T-helper 2 cell treated with Interferon-gamma antibody and Interleukin-4, amounts not matched to agents 5 μg/mL and 100 μg/mL, for 36 hours (primary cell): ENCODE data around the gene SLC16A1.
"Not testable (repeated sequence)": the region's sequence is repeated elsewhere in the genome, so short reads cannot be mapped to it uniquely, and the experiment has no call there.

Experiments used
- DNase-seq: peaks from one replicate; pipeline ENCODE4 v3.0.0; 2021; ENCODE audit warnings: low spot score
- H3K27ac Mint-ChIP-seq: one replicate; pipeline ENCODE4 v1.8.0; 2021; ENCODE audit warnings: mild to moderate bottlenecking, mixed read lengths
- H3K27me3 Mint-ChIP-seq: one replicate; pipeline ENCODE4 v1.8.0; 2021; ENCODE audit warnings: low read depth, mixed read lengths
- H3K36me3 Mint-ChIP-seq: one replicate; pipeline ENCODE4 v1.8.0; 2021; ENCODE audit warnings: low read depth, mixed read lengths
- H3K4me1 Mint-ChIP-seq: one replicate; pipeline ENCODE4 v1.8.0; 2021; ENCODE audit warnings: low read depth, mixed read lengths
- H3K4me3 Mint-ChIP-seq: one replicate; pipeline ENCODE4 v1.8.0; 2022; ENCODE audit warnings: mild to moderate bottlenecking, moderate library complexity, mixed read lengths
- H3K9me3 Mint-ChIP-seq: one replicate; pipeline ENCODE4 v1.8.0; 2021; ENCODE audit warnings: mixed read lengths

The SLC16A1 gene, protein sequence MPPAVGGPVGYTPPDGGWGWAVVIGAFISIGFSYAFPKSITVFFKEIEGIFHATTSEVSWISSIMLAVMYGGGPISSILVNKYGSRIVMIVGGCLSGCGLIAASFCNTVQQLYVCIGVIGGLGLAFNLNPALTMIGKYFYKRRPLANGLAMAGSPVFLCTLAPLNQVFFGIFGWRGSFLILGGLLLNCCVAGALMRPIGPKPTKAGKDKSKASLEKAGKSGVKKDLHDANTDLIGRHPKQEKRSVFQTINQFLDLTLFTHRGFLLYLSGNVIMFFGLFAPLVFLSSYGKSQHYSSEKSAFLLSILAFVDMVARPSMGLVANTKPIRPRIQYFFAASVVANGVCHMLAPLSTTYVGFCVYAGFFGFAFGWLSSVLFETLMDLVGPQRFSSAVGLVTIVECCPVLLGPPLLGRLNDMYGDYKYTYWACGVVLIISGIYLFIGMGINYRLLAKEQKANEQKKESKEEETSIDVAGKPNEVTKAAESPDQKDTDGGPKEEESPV

DNA sequence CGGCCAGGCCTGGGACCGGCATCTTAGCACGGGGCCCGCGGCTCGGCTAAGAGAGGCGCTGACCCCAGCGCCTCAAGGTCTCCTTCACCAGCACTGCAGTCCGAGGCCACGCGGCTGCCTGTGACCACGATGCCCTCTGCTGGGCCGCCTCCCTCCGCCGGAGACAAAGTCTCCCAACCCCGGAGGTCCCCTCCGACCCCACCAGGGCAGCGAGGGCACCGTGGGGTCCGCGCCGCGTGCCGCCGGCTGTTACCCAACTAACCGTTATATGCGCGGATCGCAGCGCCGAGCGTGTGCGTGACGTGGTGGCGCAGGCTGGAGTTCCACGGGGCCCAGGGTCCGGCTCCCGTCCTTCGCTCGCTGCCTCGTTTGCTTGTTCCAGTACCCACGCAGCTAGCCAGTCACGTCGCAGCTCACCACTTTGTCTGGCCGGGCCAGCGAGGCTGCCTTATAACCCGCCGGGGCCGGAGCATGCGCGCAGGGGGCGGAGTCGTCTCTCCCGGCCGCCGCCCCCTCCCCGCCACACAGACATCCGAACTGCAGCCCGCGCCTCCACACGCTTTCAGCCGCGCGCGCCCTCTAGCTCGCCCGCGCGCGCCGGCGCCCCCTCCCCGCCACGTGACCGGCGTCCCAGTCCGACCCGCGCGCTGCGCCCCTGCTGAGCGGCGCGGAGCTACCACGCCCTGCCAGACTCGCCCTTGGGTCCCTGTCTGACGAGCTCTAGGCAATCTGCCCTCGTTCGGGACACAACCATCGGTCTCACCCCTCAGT is at the start of gene SLC16A1:
Gene SLC16A1 (minus strand): TSS at position 424 of the 771 bp plus-strand sequence. CDS start 26,888 bp downstream, outside the sequence.
- Mint-ChIP-seq H3K27ac (peak within 1 kb of the TSS; percentile 99), H3K4me1 (peaks cover 50% of the 10 kb centered on the region), H3K4me3 (peak within 1 kb of the TSS; percentile 84), H3K36me3 (peaks cover 29% of the 10 kb centered on the region), H3K9me3 (no peaks in the 10 kb centered on the region), H3K27me3 (no peaks in the 10 kb centered on the region)
- peak; percentile 95 for DNase-seq

DNA sequence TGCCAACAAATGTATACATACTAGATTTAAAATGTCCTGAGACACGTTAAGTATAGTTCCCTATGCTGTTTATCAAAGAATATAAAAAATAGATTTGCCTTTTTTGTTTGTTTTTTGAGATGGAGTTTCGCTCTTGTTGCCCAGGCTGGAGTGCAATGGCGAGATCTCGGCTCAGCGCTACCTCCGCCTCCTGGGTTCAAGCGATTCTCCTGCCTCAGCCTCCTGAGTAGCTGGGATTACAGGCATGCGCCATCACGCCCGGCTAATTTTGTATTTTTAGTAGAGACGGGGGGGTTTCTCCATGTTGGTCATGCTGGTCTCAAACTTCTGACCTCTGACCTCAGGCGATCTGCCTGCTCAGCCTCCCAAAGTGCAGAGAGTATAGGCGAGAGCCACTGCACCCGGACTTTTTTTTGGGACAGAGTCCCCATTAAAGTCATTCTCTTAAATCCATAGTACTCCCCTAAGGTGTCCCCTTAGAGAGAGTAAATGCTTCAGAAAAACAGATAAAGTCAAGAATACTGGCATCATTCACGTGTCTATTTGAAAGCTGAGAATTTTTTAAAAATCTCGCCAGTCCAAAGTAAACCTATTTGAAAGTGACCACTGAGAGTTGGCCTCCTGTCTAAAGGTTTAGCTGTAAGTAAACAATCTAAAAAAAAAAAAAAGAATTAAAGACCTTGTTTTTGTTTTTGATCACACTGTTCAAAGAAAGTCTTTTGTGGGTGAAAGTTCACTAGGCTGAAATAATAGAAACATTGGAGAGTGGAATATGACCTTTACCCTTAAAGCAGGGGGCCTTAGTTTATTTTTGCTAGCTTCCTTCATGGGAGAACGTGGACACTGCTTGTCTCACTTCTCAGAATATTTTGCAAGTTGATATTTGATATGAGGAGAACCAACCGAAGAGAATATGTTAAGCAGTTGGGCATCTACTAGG is 48.0 kb upstream of the SLC16A1 start:
- H3K9me3 Mint-ChIP-seq = no peaks in the 10 kb centered on the region
- no peak overlapping the region for H3K27ac Mint-ChIP-seq
- H3K4me1 Mint-ChIP-seq = no peaks in the 10 kb centered on the region
- no peaks in the 10 kb centered on the region for H3K27me3 Mint-ChIP-seq
- H3K4me3 Mint-ChIP-seq = no peak overlapping the region
- H3K36me3 Mint-ChIP-seq = peaks cover 14% of the 10 kb centered on the region
- no peak for DNase-seq

DNA sequence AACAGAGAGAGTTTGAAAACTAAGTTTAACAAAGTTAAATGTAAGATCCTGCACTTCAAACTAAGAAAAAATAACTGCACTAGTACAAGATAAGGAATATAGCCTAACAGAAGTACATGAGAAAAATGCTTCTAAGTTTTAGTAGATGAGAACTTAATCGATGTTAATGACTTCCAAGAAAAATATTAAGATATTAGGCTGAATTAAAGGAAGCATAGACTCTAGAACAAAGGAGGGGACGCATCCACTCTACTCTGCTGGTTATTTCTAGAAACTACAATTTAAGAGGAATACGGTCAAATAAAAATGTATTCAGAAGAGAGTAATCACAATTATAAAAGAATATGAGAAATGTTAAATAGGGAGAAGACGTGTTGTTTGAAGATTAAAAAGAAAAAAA is 46.3 kb upstream of the SLC16A1 start:
- Mint-ChIP-seq H3K4me1 (no peaks in the 10 kb centered on the region), H3K9me3 (no peaks in the 10 kb centered on the region), H3K27me3 (no peaks in the 10 kb centered on the region), H3K4me3 (no peak overlapping the region), H3K36me3 (peaks cover 13% of the 10 kb centered on the region), H3K27ac (no peak overlapping the region)
- DNase-seq = no peak

DNA sequence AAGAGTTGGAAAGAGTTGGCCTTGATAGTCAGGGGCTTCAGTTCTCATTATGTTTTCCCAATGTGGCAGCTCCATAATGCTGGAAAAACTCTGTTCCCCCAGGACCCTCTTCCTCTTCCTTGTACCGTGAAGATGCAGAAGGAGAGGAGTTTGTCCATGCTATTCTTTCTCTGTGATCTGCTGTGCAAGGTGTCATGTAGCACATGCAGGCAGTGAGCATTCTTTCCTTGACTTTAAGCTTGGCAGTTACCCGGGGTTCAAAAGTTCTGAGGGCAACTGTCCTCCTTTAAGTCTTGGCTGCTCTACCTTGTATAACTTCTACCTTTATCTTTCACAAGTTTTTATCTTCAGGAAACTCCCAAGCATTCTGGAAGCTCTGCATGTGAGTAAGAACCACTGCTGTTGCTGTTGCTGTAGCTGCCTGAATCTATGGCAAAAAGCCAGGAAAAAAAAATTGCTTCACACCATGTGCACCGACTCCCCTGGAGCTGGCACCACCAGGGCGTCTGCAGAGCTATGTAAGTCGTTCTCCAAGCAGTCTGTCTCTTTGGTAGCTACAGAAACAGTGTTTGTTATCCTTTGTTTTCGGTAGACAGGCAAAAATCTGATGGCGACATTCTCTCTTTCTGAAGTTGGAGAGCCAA is 42.7 kb upstream of the SLC16A1 start:
- no peak for DNase-seq
- Mint-ChIP-seq H3K27me3 (no peaks in the 10 kb centered on the region), H3K4me1 (peaks cover 4% of the 10 kb centered on the region), H3K27ac (no peak overlapping the region), H3K36me3 (peaks cover 14% of the 10 kb centered on the region), H3K9me3 (no peaks in the 10 kb centered on the region), H3K4me3 (no peak overlapping the region)

DNA sequence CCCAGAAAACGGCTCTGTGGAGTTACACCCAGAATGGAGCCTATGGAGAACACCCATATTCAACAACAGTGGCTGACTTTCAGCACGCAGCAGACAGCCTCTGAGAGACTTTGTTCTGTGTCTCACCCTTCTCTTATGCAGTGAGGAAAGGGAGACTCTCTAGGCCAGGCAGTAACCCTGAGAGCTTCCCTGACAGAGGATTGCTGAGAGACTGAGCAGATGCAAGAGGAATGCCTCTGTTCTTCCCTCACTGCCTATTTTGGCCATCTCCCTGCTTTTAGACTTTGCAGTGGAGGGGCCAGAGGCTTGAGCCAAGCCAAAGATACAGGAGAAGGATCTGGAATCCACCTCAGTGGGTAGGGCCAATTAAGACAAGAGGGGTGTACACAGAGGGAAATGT is 41.8 kb upstream of the SLC16A1 start:
- no peak overlapping the region for H3K27ac Mint-ChIP-seq
- peaks cover 14% of the 10 kb centered on the region for H3K36me3 Mint-ChIP-seq
- no peak for DNase-seq
- H3K9me3 Mint-ChIP-seq = no peaks in the 10 kb centered on the region
- peaks cover 4% of the 10 kb centered on the region for H3K4me1 Mint-ChIP-seq
- H3K4me3 Mint-ChIP-seq = no peak overlapping the region
- no peaks in the 10 kb centered on the region for H3K27me3 Mint-ChIP-seq

DNA sequence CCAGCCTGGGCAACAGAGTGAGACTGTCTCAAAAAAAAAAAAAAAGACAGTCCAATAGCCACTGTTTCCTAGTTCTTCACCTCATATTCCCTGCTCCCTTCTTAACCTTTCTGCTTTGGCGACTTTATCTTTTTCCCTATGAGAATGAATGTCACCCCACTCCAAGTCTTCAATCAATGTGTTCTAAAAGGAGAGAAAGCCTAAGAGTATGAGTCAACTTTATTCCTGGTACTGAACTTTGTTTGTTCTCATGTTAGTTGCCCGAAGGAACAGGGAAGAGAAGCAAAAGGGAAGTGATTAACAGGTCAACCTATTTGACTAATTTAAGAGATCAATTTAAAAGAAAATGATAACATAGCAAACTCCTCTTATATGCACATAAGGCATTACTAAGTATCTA is 39.9 kb upstream of the SLC16A1 start:
- H3K27me3 Mint-ChIP-seq = no peaks in the 10 kb centered on the region
- no peaks in the 10 kb centered on the region for H3K9me3 Mint-ChIP-seq
- peaks cover 4% of the 10 kb centered on the region for H3K4me1 Mint-ChIP-seq
- H3K27ac Mint-ChIP-seq = no peak overlapping the region
- peaks cover 12% of the 10 kb centered on the region for H3K36me3 Mint-ChIP-seq
- H3K4me3 Mint-ChIP-seq = no peak overlapping the region
- no peak for DNase-seq

DNA sequence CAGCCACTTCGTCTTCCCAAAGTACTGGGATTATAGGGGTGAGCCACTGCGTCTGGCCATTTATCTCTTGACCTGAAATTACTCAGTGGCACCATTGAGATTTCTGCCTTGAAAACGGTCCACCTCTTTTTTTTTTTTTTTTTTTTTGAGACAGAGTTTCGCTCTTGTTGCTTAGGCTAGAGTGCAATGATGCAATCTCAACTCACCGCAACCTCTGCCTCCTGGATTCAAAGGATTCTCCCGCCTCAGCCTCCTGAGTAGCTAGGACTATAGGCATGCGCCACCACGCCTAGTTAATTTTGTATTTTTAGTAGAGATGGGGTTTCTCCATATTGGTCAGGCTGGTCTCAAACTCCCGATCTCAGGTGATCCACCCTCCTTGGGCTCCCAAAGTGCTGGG is 39.0 kb upstream of the SLC16A1 start:
- not testable (repeated sequence) for H3K36me3 Mint-ChIP-seq, H3K9me3 Mint-ChIP-seq, DNase-seq, H3K27me3 Mint-ChIP-seq, H3K4me1 Mint-ChIP-seq, H3K4me3 Mint-ChIP-seq, H3K27ac Mint-ChIP-seq

DNA sequence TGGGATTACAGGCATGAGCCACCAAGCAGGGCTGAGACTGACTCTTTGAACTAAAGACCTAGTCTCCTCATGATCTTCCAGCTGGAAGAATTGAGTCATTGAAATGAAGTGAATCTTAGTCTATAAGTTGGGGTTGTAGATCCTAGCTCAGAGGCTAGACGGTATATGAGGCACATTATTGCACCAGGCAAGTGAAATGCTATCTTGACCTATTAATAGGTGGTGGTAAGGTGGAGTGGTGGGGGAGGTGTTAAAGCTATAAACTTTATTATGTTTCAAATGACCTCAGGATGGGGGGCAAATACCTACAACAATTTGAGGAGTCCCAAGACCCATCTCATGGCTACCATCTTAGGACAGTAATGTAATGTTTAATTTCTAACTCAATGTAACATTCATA is 36.8 kb upstream of the SLC16A1 start:
- DNase-seq = no peak
- H3K4me3 Mint-ChIP-seq = no peak overlapping the region
- H3K4me1 Mint-ChIP-seq = peaks cover 4% of the 10 kb centered on the region
- H3K36me3 Mint-ChIP-seq = peaks cover 7% of the 10 kb centered on the region
- no peaks in the 10 kb centered on the region for H3K27me3 Mint-ChIP-seq
- H3K27ac Mint-ChIP-seq = no peak overlapping the region
- no peaks in the 10 kb centered on the region for H3K9me3 Mint-ChIP-seq

DNA sequence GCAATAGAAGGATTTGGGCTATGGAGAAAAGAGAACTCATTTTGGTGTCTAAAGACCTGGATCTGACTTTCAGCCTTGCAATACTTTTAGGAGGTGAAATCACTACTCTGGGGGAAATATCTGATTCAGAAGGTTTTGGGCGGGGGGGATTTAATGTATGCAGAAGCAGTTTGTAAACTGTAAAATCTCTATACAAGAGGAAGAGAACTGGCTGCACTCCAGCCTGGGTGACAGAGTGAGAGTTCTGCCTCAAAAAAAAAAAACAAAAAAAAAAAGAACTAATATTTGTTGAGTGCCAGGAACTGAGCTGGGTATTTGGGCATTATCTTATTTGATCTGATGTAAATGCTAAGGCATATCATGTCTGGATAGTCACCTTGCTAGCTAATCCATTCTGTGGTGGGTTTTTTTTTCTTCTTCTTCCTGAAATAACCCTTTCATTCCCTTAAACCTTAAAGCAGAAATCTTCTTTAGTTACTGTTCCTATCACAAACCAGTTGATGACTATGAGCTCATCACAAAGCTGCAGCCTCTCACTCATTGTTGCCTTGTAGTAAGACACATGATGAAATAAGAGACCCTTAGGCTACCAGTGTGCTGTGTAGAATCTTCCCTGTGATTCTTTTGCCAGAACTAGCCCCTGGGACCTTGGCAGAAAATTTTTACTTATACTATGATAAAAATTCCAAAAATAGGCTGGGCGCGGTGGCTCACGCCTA is 35.6 kb upstream of the SLC16A1 start:
- H3K4me1 Mint-ChIP-seq = peaks cover 4% of the 10 kb centered on the region
- no peaks in the 10 kb centered on the region for H3K27me3 Mint-ChIP-seq
- no peak for DNase-seq
- no peaks in the 10 kb centered on the region for H3K9me3 Mint-ChIP-seq
- no peak overlapping the region for H3K27ac Mint-ChIP-seq
- H3K36me3 Mint-ChIP-seq = peaks cover 6% of the 10 kb centered on the region
- no peak overlapping the region for H3K4me3 Mint-ChIP-seq

DNA sequence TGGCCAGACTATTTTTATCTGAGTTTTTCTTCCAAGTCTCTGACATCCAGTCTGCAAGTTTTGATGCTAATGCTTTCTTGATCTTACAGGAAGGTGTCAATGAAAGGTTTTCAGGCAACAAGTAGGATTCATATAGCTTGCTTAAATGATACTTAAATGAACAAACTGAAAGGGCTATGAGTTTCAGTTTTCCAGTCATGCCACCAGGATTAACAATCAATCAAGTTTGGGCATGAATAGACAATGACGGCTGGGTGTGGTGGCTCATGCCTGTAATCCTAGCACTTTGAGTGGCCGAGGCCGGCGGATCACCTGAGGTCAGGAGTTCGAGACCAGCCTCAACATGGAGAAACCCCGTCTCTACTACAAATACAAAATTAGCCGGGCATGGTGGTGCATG is 34.3 kb upstream of the SLC16A1 start:
- Mint-ChIP-seq H3K36me3 (peaks cover 3% of the 10 kb centered on the region), H3K9me3 (no peaks in the 10 kb centered on the region), H3K27me3 (no peaks in the 10 kb centered on the region), H3K27ac (no peak overlapping the region), H3K4me3 (no peak overlapping the region), H3K4me1 (peaks cover 4% of the 10 kb centered on the region)
- no peak for DNase-seq

DNA sequence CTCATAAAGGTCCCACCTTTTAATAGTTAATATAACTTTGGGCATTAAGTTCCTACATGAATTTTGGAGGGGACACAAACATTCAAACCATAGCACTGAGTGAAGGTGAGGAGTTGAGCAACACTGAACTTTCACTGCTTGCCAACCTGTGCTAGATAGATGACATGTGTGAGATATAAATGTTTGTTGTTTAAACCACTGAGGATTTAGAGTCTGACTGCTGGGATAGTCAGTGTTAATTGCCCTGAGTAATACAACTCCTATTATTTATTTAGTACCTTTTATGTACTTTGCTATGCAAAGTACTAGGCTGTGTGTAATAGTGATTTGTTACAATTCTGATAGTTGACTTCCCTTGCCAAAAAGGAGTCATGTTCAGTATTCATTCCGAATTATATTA is 32.4 kb upstream of the SLC16A1 start:
- H3K4me1 Mint-ChIP-seq = no peaks in the 10 kb centered on the region
- peaks cover 5% of the 10 kb centered on the region for H3K36me3 Mint-ChIP-seq
- H3K9me3 Mint-ChIP-seq = no peaks in the 10 kb centered on the region
- H3K27me3 Mint-ChIP-seq = no peaks in the 10 kb centered on the region
- no peak overlapping the region for H3K27ac Mint-ChIP-seq
- no peak for DNase-seq
- H3K4me3 Mint-ChIP-seq = no peak overlapping the region

DNA sequence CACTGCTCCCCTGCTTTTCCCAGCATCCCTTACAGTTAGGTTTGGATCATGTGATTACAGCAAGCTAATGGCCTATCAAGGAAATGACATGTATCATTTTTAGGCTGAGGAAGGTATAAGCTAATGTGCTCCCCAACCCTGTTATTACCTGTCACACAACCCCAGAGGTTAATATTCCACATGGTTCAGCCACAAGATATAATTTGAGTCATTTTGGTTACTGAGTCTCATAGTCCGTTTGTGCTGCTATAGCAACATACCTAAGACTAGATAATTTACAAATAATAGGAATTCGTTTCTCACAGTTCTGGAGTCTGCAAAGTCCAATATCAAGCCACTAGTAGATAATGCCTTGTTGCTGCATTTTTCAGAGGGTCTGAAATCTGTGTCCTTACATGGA is 29.1 kb upstream of the SLC16A1 start:
- no peak for DNase-seq
- H3K36me3 Mint-ChIP-seq = peaks cover 5% of the 10 kb centered on the region
- no peak overlapping the region for H3K27ac Mint-ChIP-seq
- no peak overlapping the region for H3K4me3 Mint-ChIP-seq
- no peaks in the 10 kb centered on the region for H3K27me3 Mint-ChIP-seq
- H3K9me3 Mint-ChIP-seq = no peaks in the 10 kb centered on the region
- H3K4me1 Mint-ChIP-seq = no peaks in the 10 kb centered on the region
